GM13976 (cell line): ENCODE measurements around the gene SLC29A2.

ENCODE experiments used
- DNase-seq: peaks from one replicate; pipeline ENCODE4 v3.0.0; 2012; ENCODE audit warnings: low spot score
- CTCF ChIP-seq: IDR thresholded peaks from 2 replicates; pipeline ENCODE4 v1.5.1; 2012; ENCODE audit warnings: borderline replicate concordance, mild to moderate bottlenecking; ENCODE audit not compliant: insufficient read depth; ENCODE audit errors: extremely low read depth, missing control alignments, control extremely low read depth
- in situ Hi-C: fragments of 300-500 bp; cut with MboI; formaldehyde crosslinking; loops from one replicate; pipeline ENCODE4 v1.12.0; 2022; ENCODE audit warnings: low sequenced_read_pairs, mixed read lengths, inconsistent platforms; ENCODE audit not compliant: unreplicated experiment

The SLC29A2 gene

GRCh38 chr11:66333220-66333877, 38.2 kb downstream of the SLC29A2 start:
- in situ Hi-C loops: no loop called here
- no peak for TF ChIP-seq CTCF
- no peak for DNase-seq

- no peak for TF ChIP-seq CTCF
- in situ Hi-C loops: no loop called here
- DNase-seq: no peak
Observed at GRCh38 chr11:66332371-66333219, 39.0 kb downstream of the SLC29A2 start.

GRCh38 chr11:66331542-66332370, 39.8 kb downstream of the SLC29A2 start:
- DNase-seq: no peak
- no peak for TF ChIP-seq CTCF
- in situ Hi-C loops: no loop called here

- DNase-seq: no peak
- in situ Hi-C loops: no loop called here
- no peak for TF ChIP-seq CTCF
Observed at GRCh38 chr11:66330931-66331330, 40.6 kb downstream of the SLC29A2 start.

GRCh38 chr11:66329165-66329673, 42.3 kb downstream of the SLC29A2 start:
- no peak for TF ChIP-seq CTCF
- no peak for DNase-seq
- in situ Hi-C loops: no loop called here
